HG02852 (cell line): Measurements from ENCODE around the gene ADPRHL1.
"Not testable (repeated sequence)": the region's sequence is repeated elsewhere in the genome, so short reads cannot be mapped to it uniquely, and the experiment has no call there.

Experiments
- ATAC-seq: cut with Tn5 transposase; IDR thresholded peaks from one replicate; pipeline ENCODE4 v1.9.1; 2021; ENCODE audit warnings: mild to moderate bottlenecking, moderate library complexity; ENCODE audit not compliant: unreplicated experiment

ADPRHL1 gene

DNA sequence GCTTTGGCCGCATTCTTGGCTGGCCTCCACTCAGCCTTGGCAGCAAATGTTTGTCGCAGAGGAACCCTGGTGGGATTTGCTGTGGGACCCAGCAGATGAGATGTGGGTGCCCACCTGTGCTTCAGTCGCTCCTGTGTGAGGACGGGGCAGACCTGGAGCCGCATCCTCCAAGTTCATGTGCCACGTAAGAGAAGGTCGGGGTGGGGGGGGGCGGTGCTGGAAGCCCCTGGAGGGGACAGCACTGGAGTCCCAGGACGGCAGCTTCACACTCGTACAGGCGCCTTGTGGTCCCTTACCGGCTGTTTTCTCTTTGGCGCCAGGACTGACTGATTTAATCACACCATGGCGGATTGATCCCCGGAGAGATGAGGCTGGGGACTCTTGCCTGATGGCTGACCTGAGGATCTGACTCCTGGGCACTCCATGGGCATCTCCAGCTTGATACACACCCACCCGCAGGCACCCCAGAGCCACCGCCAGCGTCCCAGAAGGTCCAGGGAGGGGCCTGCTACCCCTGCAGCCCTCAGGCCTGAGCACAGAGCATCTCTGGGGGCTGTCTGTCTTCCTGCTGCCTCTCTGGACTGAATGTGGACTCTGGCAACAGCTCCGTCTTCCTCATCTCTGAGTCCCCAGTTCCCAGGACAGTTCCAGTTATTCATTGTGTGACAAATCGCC is 79.3 kb downstream of the ADPRHL1 start:
- no peak for ATAC-seq

GRCh38 chr13:113371701-113372100 is 81.6 kb downstream of the ADPRHL1 start:
- ATAC-seq, result not testable (repeated sequence)

DNA sequence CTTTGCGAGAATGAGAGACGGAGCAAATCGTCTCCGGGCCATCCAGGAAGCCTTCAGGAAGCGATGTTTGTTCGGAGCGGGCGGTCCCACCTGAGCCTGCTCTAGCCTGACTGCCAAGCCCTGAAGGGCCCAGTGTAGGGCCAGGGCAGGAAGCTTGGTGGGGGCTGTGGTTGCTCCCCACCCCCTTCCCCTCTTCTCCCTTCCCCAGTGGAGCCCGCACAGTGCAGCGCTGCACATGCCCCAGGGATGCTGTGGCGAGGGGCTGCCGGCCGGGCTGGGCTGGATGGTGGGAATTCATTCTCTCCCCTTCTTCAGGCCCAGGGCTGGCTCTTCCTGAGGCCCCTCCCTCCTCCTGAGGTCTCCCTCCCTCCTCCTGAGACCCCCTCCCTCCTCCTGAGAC is 82.2 kb downstream of the ADPRHL1 start:
- ATAC-seq, result no peak

DNA sequence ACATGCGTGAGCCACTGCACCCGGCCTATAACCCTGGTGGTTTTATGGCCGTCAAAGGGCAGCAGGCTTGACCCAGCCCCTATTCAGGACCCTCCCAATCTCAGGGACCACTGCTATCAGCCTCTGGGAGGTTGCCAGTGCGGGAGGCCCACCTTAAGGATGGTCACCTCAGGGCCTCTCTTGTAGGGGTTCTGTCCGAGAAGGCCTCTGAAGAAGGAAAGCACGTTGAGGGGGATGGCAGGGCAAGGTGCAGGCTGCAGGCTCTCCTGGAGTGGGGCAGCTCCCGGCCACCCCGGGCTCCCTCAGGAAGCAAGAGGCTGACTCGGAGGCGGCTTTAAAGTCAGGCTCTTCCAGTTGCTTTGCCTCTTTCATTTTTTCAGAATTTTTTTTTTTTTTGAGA is 83.4 kb downstream of the ADPRHL1 start:
- no peak for ATAC-seq

DNA sequence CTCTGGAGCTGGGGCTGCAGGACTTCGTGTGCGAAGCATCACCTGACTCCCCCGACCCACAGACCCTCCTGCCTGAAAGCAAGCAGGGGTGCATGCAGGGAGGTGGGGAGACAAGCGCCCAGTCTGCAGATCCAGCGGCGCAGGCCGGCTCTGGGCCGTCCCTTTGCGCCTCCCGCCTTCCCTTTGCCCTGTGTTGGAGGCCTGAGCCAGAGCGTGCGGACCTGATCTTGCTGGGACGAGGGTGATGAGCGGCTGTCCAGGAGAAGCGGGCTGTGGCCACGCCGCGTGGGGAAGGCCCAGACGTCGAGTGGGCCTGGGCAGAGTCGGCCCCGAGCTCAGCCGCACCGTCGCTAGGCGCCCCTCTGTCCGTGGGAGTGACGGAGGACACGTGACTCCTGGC is 84.1 kb downstream of the ADPRHL1 start:
- ATAC-seq, result no peak

DNA sequence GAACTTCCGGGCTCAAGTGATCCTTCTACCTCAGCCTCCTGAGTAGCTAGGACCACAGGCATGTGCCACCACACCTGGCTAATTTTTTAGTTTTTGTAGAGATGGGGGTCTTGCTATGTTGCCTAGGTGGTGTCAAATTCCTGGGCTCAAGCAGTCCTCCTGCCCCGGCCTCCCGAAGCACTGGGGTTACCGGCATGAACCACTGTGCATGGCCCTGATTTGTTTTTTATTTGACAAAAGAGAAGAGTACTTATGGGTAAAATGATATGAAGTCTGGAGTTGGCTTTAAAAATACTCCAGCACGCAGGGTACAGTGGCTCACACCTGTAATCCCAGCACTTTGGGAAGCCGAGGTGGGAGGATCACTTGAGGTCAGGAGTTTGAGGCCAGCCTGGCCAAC is 84.9 kb downstream of the ADPRHL1 start:
- ATAC-seq, result not testable (repeated sequence)

DNA sequence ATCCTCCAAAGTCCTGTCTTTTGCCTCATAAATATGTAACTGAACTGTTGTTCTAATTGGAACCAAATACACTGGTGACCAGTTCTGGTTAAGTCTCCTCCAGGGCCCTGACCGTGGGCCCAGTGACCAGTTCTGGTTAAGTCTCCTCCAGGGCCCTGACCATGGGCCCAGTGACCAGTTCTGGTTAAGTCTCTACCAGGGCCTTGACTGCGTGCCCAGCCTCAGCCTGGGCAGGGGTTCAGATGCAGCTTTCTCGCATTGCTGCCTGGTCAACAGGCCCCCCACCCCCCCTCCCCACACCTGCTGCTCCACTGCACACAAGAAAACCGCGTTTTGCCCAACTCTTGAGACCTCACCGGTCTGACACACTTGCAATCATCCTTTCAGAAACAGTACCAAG is 85.5 kb downstream of the ADPRHL1 start:
- no peak for ATAC-seq

GRCh38 chr13:113367020-113367560 is 86.2 kb downstream of the ADPRHL1 start:
- no peak for ATAC-seq

GRCh38 chr13:113365971-113366588 is 87.2 kb downstream of the ADPRHL1 start:
- no peak for ATAC-seq

- no peak for ATAC-seq
These were observed 87.7 kb downstream of the ADPRHL1 start for GRCh38 chr13:113365583-113365970.

GRCh38 chr13:113364901-113365582 is 88.2 kb downstream of the ADPRHL1 start:
- ATAC-seq, result no peak

GRCh38 chr13:113364311-113364889 is 88.9 kb downstream of the ADPRHL1 start:
- ATAC-seq, result no peak

DNA sequence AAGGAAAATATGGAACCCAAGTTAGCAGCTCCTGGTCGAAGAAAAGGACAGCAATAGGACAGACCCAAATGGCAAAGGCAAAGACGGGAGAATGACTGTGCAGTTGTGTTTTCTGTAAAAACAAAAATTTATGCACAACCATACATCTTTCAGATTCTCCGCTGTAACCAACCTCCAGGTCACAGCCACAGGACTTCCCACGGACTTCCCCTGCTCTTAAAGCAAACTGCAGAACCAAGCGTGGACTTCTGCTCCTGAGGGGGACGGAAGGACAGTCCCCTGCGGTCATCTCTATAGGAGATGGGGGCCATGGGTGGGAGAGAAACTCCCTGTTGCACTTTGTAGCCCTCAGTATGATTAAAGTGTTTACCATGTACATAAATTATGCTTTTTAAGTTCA is 91.9 kb downstream of the ADPRHL1 start:
- ATAC-seq, result no peak

DNA sequence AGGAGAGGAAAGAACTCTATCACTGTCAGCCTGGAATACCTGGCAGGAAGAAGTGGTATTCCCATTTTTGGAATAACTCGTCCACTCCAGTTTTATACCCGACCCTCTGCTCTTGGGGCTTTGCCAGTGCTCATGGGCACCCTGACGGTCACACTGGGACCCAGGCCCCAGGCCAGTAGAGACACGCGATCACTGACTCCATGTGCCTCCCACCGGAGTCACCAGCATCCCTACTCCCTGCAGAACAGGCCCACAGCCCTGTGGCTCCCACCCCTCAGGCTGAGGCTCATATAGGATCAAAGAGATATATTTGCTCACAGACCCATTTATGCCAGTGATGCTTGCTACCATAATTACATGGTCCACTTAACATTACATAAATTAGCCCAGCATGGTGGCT is 92.8 kb downstream of the ADPRHL1 start:
- ATAC-seq, result no peak

DNA sequence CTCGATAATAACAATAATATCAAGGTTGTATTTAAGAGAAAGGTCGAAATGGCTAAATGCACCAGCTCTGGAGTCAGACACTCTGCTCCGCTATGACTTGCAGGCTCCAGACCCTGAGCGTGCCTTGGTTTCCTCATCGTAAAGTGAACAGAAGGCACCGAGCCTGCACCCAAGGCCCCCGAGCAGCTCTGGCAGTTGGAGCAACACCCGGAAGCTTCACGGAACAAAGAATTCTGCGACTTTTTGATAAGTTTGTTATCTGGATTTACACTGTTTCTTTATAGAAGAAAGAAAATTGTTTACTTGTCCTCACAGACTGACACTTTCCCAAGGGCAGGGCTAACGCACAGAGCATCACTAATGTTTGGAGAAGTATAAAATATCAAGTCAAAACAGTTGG is 93.7 kb downstream of the ADPRHL1 start:
- no peak for ATAC-seq

DNA sequence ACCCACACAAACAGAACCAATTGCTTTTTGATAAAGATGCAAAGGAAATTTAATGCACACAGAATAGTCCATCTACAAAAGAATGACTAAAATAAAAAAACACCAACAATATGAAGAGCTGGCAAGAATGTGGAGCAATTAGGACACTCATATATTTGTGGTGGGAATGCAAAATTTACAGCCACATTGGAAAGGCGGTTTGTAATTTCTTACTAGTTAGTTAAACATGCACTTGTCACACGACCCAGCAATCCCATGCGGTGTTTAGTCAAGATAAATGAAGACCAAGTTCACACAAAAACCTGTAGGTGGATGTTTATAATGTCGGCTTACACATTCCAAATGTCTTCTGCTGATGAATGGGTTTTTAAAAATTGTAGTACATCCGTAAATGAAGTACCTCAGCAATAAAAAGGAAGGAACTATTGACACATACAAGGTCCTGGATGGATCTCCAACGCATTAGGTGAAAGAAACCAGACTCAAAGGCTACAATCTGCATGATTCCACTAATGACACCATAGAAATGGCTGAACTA is 94.6 kb downstream of the ADPRHL1 start:
- ATAC-seq, result no peak

DNA sequence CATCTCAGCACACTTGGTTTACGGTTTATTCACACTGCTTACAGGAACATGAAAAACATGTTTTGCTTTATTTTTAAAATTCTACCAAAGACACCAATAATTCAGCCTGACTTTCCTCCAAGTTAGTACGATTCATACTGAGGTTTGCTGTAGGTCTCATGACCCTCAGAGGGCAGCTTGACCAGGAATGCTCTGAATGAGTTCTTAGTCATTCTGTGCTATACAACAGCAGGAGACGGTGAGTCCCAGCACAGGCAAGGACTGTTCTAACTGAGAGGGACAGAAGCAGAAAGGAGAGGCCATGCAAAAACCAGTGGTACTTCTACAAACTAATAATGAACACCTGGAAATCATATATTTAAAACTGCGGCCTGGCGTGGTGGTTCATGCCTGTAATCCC is 95.8 kb downstream of the ADPRHL1 start:
- ATAC-seq, result no peak

GRCh38 chr13:113356596-113356995 is 96.7 kb downstream of the ADPRHL1 start:
- no peak for ATAC-seq

DNA sequence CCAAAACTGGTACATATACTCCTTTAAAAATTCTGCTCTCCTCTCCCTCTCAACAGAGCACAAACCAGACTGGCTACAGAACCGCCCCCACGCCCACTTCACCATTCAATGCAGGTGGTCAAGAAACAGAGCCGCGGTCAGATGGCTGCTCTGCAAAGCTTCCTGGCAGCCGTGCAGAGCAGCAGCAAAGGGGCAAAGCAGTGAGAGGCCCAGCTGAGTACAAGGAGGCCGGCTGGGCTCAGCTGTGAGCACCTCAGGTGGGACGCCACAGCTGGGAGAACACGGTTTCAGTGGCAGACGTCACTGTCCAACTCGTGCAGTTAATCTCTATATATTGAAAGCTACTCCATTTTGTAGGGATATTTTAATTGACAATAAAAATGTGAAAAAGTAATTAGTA is 97.7 kb downstream of the ADPRHL1 start:
- ATAC-seq, result no peak

DNA sequence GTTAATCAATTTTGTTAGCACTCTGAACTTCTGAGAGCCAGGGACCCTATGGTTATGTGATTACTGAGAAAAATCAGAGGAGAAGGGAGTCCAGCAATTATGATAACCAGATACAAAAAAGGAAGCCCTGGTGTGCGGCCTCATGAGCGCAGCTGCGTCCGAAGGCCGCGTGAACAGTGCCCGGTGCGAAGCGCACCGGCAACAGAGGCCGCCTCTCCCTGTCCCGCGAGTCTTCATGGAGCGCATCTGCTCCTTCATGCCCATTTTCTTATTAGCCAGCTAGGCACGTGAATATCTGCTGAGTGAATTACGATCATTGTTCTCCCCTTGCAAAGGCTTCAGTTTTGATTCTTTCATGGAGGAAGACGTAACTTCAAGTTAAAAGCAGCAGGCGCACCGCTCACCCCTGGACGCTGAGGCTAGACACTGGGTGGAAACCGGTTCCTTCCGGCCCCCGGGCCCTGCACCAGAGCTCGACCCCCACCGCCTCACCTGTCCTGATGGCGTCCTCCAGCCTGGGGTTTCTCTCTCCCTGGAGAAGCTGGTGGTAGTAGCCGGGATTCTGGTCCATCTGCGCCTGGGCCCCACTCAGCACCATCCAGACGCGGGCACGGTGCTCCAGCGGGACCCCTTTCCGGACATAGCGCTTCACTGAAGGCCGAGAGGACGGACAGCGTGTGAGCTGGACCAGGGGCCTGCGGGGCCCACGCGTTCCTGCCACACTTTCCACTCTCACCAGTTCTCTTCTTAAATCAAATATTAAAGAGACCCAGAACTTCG is 98.3 kb downstream of the ADPRHL1 start:
- ATAC-seq, result no peak

GRCh38 chr13:113353254-113353653 is 100.0 kb downstream of the ADPRHL1 start:
- ATAC-seq, result no peak
